Body of pancreas (tissue), 4 donors: ENCODE data around the gene ZNF423. TPM values are rescaled to one million over a fixed set of nuclear protein-coding genes. Genes with fewer than 3 reads are reported as not detected.

Experiments
- ATAC-seq: fragments of 150-250 bp; one replicate; pipeline ENCODE4 v1.9.1; 2016
- DNase-seq, 4 donors: peaks; one replicate each; pipeline ENCODE4 v3.0.0-alpha.2; 2019
- H3K27ac ChIP-seq, 4 donors: fragments of 200-600 bp; sonication (generic); 1 replicate in 3 of 4; 2 replicates in 1 of 4; pipeline versions ENCODE4 v1.5.1 to v1.6.1; 2016 to 2019; ENCODE audit warnings: mild to moderate bottlenecking in 1 of 4, mixed read lengths in 1 of 4, moderate library complexity in 1 of 4
- H3K27me3 ChIP-seq, 2 donors: fragments of 200-600 bp; sonication (generic); one replicate each; pipeline ENCODE4 v1.6.0; 2016; ENCODE audit warnings: mild to moderate bottlenecking in 1 of 2
- H3K36me3 ChIP-seq, 2 donors: fragments of 200-600 bp; sonication (generic); replicated peaks in 1 of 2; 2 replicates each; pipeline ENCODE4 v1.5.1; 2016; ENCODE audit warnings: low read depth in 2 of 2; ENCODE audit not compliant: insufficient read depth in 1 of 2
- H3K4me1 ChIP-seq: fragments of 200-600 bp; sonication (generic); one replicate; pipeline ENCODE4 v1.6.0; 2016
- H3K4me3 ChIP-seq, 2 donors: fragments of 200-600 bp; sonication (generic); 1 replicate in 1 of 2; 2 replicates in 1 of 2; pipeline ENCODE4 v1.5.1; 2016 to 2019
- H3K9me3 ChIP-seq, 3 donors: fragments of 200-600 bp; sonication (generic); 1 replicate in 2 of 3; 2 replicates in 1 of 3; pipeline ENCODE4 v1.5.1; 2016
- POLR2A ChIP-seq, 3 donors: fragments of 450-650 bp; IDR thresholded peaks; one replicate each; pipeline ENCODE4 v1.6.1; 2016; ENCODE audit warnings: antibody characterized with exemption in 3 of 3, mild to moderate bottlenecking in 2 of 3
- WGBS, 2 donors: methylation state at CpG; one replicate each; pipeline ENCODE4 v1.1.5; 2017; 5-methylcytosine and 5-hydroxymethylcytosine counted together
- intact Hi-C: fragments of 100-400 bp; cut with DNase I; formaldehyde crosslinking; loops from one replicate; pipeline ENCODE4 v1.15.1; 2023
- total RNA-seq, 2 donors: library from RNA; depleted of rRNA; stranded (reverse); fragments of >200 nt; gene quantifications; one replicate each; pipeline ENCODE4 v1.1.0, GENCODE V29; 2016
- TF ChIP-seq, protein P1 (sequence below), 7 experiments: fragments of 450-650 bp in 4 of 7; fragments of 200-600 bp in 3 of 7; sonication (generic) in 3 of 7; IDR thresholded peaks; one replicate each; pipeline ENCODE4 v1.5.1; 2016 to 2019; ENCODE audit warnings: antibody characterized with exemption in 7 of 7

Gene ZNF423
- total RNA-seq, 2 donors from 2014 or later: 4.2 to 9.2 TPM

DNA sequence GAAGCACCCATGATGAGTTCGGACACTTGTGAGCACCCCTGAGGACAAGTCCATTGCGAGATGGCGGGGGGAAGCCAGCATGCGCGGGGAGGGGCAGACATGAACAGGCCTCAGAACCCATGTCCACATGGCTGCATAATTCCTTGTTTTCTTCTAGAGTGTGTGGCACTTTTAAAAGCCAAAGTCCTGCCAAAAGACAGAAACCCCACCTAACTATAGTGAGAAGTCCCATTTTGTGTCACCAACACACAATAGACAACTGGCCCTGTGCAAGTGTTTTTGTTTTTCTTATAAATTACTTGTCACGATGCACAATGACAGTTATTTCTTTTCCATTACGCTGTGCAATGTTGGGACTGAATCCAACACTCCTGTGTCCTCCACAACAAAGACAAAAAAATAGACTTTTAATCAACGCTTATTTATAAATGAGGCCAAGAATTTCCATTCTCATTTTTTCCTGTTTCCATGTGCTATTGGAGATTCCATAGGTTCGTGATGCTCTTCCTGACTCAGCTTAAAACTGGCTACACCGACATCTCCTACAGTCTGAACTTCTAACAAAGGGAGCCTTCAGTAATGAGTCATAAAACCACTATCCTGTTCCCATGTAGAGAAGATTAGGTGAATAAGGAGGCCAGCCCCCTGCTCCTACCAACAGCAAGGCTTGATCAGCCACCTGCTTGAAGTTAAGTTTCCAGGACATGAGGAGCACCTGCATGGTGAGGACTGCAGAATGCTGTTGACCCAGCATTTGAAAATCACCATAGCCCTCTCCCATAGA lies 98.9 kb downstream of the ZNF423 start:
- intact Hi-C loops: loop anchor here (10.0 kb wide), 1 partner anchor 88 kb away; no protein-coding TSS in a partner anchor
- no peak for ATAC-seq
- H3K27me3 ChIP-seq: no peaks in the 10 kb centered on the region
- no peaks in the 10 kb centered on the region for H3K9me3 ChIP-seq
- H3K27ac ChIP-seq: no peak overlapping the region
- no peak for DNase-seq
- H3K36me3 ChIP-seq: no peaks in the 10 kb centered on the region
- no peak overlapping the region for H3K4me3 ChIP-seq
- TF ChIP-seq, protein P1, sequence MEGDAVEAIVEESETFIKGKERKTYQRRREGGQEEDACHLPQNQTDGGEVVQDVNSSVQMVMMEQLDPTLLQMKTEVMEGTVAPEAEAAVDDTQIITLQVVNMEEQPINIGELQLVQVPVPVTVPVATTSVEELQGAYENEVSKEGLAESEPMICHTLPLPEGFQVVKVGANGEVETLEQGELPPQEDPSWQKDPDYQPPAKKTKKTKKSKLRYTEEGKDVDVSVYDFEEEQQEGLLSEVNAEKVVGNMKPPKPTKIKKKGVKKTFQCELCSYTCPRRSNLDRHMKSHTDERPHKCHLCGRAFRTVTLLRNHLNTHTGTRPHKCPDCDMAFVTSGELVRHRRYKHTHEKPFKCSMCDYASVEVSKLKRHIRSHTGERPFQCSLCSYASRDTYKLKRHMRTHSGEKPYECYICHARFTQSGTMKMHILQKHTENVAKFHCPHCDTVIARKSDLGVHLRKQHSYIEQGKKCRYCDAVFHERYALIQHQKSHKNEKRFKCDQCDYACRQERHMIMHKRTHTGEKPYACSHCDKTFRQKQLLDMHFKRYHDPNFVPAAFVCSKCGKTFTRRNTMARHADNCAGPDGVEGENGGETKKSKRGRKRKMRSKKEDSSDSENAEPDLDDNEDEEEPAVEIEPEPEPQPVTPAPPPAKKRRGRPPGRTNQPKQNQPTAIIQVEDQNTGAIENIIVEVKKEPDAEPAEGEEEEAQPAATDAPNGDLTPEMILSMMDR (IDR thresholded peaks at IDR 0.05): no peak
- TF ChIP-seq POLR2A (IDR thresholded peaks at IDR 0.05): no peak
- WGBS, 2 donors: 81 to 87% methylated on average over 10 of the region's 10 CpGs
- H3K4me1 ChIP-seq: peaks cover 5% of the 10 kb centered on the region

DNA sequence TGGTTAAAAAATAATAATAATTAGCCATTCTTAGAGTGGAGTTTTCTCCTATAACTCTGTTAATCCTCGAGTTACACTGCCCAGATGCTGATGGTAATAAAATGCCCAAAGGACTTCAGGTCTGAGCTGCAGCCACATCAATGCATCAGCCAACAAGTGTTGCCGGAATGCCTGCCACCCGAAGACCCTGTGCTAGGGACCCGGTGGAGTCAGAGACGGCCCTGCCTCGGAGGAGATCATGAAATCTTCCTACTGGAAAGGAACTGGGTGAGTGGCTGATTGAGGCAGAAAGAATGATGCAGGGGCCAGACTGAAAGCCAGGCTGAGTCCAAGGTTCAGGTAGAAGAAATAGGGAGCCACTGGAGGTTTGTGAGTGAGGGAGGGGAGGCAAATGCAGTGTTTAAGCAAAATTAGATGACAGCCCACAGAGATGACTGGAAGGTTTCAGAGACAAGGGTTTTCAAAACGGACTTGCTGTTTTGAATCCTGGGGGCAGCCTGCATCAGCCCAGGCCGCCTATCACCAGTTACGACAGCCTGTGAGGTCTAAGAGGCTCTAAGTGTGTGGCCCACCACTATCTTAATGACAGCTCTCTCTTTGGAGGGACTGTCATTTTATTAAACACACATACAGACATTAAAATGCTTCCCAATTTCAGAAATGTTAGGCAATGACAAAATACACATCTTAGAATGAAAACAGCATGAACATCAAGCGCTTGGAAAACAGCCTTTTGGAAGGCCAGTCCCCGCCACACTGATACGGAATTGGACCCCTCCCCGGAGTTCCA lies 100.0 kb downstream of the ZNF423 start:
- Histone ChIP-seq H3K27me3 (no peaks in the 10 kb centered on the region), H3K4me1 (peaks cover 5% of the 10 kb centered on the region), H3K9me3 (no peaks in the 10 kb centered on the region), H3K4me3 (no peak overlapping the region), H3K27ac (no peak overlapping the region), H3K36me3 (no peaks in the 10 kb centered on the region)
- TF ChIP-seq POLR2A (IDR thresholded peaks at IDR 0.05): no peak
- TF ChIP-seq, protein P1 (IDR thresholded peaks at IDR 0.05): no peak
- DNase-seq (no peak), ATAC-seq (no peak)
- WGBS, 2 donors: 70 to 75% methylated on average over 13 of the region's 13 CpGs
- intact Hi-C loops: loop anchor here (10.0 kb wide), 1 partner anchor 89 kb away; no protein-coding TSS in a partner anchor

DNA sequence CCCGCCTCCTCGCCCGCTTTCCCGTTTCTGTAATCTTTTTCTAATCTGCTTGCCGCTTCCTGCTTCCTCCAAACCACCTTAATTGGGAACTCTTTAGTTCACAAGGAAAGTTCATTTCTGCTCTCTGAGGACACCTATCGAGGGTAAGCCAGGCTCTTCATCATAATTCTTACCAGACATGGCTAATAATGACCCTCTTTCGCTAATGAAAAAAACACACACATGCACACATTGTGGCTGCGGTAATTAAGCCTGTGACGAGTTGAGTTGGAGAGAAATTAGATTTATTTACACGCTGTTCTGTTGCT lies 100.6 kb downstream of the ZNF423 start:
- H3K27ac ChIP-seq: peak overlapping the region in 1 of 4 donors; percentile 60
- no peak for DNase-seq
- intact Hi-C loops: loop anchor here (10.0 kb wide), 1 partner anchor 90 kb away; no protein-coding TSS in a partner anchor

DNA sequence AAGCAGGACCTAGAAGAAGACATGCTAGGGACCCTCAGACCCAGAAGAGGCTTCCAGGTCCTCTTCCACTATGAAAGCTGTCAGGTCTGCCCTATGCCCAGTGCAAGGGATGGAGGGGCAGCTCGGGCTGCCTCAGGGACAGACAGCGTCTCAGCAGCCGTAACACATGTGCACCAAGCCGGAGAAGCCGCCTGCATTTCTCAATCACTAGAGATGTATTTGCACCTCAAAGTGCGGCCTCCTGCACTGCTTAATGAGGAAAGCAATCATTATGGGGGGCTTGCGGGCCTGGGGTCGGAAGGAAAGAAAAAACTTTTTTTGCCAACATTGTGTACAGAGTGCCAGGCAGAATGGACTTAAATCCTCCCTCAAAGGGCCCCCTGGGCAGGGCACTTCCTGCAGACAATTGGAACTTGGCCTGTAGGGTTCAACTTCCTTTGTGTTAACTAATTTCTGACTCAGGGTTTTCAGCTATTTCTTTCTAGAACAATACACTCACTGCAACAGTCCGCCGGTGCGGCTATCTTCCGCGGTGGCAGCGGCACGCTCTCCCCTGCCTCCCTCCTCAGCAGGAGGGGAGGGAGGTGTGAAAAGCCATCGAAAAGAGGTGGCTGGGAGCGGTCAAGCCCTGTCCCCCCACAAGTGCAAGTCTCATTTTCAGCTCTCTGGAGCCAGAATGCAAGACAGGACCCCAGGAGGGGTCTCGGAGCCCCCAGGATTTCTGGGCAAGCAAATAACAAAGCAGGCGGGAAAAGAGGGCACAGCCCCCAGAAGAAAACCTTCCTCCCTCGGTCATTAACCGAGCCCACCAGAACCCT lies 101.2 kb downstream of the ZNF423 start:
- Histone ChIP-seq H3K27ac (peak overlapping the region in 1 of 4 donors; percentile 60), H3K4me3 (no peak overlapping the region), H3K36me3 (no peaks in the 10 kb centered on the region), H3K4me1 (peaks cover 5% of the 10 kb centered on the region), H3K27me3 (no peaks in the 10 kb centered on the region), H3K9me3 (no peaks in the 10 kb centered on the region)
- peak in 1 of 4 donors; percentile 15 for DNase-seq
- no peak for TF ChIP-seq POLR2A (IDR thresholded peaks at IDR 0.05)
- TF ChIP-seq, protein P1 (IDR thresholded peaks at IDR 0.05): no peak
- WGBS, 2 donors: 48 to 74% methylated on average over 16 to 21 of the region's 21 CpGs
- peak; percentile 51 for ATAC-seq
- intact Hi-C loops: loop anchor here (10.0 kb wide), 1 partner anchor 90 kb away; no protein-coding TSS in a partner anchor

More for the DNA sequence above, 100.6 kb downstream of the ZNF423 start:
- Histone ChIP-seq H3K9me3 (no peaks in the 10 kb centered on the region), H3K36me3 (no peaks in the 10 kb centered on the region), H3K4me3 (no peak overlapping the region), H3K27me3 (no peaks in the 10 kb centered on the region), H3K4me1 (peaks cover 5% of the 10 kb centered on the region)
- WGBS, 2 donors: 32 to 48% methylated on average over 10 of the region's 10 CpGs
- TF ChIP-seq, protein P1 (IDR thresholded peaks at IDR 0.05): peak in 4 of 7 experiments; percentile 21 to 37 (median 28)
- no peak for TF ChIP-seq POLR2A (IDR thresholded peaks at IDR 0.05)
- ATAC-seq: peak; percentile 57
